ENCODE data around the gene KY.

GRCh38 chr3:134559591-134559990 is 91.2 kb downstream of the KY start:
- TF ChIP-seq, protein P1, sequence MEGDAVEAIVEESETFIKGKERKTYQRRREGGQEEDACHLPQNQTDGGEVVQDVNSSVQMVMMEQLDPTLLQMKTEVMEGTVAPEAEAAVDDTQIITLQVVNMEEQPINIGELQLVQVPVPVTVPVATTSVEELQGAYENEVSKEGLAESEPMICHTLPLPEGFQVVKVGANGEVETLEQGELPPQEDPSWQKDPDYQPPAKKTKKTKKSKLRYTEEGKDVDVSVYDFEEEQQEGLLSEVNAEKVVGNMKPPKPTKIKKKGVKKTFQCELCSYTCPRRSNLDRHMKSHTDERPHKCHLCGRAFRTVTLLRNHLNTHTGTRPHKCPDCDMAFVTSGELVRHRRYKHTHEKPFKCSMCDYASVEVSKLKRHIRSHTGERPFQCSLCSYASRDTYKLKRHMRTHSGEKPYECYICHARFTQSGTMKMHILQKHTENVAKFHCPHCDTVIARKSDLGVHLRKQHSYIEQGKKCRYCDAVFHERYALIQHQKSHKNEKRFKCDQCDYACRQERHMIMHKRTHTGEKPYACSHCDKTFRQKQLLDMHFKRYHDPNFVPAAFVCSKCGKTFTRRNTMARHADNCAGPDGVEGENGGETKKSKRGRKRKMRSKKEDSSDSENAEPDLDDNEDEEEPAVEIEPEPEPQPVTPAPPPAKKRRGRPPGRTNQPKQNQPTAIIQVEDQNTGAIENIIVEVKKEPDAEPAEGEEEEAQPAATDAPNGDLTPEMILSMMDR (IDR thresholded peaks at IDR 0.05), result no peak
- TF ChIP-seq POLR2A (IDR thresholded peaks at IDR 0.05), result no peak

Measured in breast epithelium (tissue), 3 donors.